ENCODE results near the gene HAGH. TPM values are rescaled to one million over a fixed set of nuclear protein-coding genes. Genes with fewer than 3 reads are reported as not detected.

The HAGH gene
- polyA plus RNA-seq, 1 experiment: 51.6 TPM

DNA sequence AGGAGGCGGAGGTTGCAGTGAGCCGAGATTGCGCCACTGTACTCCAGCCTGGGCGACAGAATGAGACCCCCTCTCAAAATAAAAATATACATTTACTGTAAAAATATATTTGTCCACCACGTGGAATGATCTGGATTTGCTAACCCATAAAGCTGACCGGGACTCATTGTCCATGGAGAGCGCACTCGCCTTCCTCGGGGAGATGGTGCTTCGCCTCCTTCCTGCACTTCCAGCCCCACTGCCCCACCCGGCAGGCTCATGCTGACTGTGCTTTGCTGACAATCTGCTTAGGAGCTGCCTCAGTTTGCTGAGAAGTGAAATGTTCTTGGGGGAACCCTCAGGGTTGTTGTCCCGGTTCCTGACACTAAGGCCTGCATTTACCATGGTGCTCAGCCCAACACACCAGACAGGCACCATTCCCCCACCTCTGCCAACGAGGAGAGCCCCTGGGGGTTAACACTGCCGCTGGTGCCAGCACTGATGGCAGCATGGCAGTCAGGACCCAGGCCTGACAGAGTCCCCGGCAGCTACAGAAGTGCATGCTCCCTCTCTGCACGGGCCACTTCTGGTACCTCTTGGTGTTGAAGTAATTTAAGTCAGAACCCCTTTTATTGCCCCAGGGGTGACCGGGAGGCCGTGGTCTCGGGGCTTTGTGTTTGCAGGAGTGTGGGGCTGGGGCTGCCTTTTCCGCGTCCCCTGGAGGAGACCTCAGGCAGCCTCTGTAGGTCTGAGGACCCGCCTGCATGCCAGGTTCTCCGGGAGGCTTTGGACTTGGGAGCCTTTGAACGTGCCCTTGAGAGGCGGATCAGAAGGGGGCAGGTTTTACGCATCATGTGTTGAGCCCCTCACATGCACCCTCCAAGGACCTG lies 41.4 kb downstream of the HAGH start:
- CTCF ChIA-PET: no interaction called here
- no peak for DNase-seq (ENCODE audit: low read depth)
- no peak overlapping the region for H3K4me3 ChIP-seq (ENCODE audit: low read depth, low read length)
- POLR2A ChIA-PET: no interaction called here
- TF ChIP-seq, protein P1, sequence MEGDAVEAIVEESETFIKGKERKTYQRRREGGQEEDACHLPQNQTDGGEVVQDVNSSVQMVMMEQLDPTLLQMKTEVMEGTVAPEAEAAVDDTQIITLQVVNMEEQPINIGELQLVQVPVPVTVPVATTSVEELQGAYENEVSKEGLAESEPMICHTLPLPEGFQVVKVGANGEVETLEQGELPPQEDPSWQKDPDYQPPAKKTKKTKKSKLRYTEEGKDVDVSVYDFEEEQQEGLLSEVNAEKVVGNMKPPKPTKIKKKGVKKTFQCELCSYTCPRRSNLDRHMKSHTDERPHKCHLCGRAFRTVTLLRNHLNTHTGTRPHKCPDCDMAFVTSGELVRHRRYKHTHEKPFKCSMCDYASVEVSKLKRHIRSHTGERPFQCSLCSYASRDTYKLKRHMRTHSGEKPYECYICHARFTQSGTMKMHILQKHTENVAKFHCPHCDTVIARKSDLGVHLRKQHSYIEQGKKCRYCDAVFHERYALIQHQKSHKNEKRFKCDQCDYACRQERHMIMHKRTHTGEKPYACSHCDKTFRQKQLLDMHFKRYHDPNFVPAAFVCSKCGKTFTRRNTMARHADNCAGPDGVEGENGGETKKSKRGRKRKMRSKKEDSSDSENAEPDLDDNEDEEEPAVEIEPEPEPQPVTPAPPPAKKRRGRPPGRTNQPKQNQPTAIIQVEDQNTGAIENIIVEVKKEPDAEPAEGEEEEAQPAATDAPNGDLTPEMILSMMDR (IDR thresholded peaks at IDR 0.05; ENCODE audit: insufficient read depth, low read depth, low read length): no peak
- H3K36me3 ChIP-seq (ENCODE audit: control insufficient read depth, insufficient read depth, low read length): peaks cover 18% of the 10 kb centered on the region
- no peaks in the 10 kb centered on the region for H3K27me3 ChIP-seq (ENCODE audit: control insufficient read depth, insufficient read depth, low read length)

DNA sequence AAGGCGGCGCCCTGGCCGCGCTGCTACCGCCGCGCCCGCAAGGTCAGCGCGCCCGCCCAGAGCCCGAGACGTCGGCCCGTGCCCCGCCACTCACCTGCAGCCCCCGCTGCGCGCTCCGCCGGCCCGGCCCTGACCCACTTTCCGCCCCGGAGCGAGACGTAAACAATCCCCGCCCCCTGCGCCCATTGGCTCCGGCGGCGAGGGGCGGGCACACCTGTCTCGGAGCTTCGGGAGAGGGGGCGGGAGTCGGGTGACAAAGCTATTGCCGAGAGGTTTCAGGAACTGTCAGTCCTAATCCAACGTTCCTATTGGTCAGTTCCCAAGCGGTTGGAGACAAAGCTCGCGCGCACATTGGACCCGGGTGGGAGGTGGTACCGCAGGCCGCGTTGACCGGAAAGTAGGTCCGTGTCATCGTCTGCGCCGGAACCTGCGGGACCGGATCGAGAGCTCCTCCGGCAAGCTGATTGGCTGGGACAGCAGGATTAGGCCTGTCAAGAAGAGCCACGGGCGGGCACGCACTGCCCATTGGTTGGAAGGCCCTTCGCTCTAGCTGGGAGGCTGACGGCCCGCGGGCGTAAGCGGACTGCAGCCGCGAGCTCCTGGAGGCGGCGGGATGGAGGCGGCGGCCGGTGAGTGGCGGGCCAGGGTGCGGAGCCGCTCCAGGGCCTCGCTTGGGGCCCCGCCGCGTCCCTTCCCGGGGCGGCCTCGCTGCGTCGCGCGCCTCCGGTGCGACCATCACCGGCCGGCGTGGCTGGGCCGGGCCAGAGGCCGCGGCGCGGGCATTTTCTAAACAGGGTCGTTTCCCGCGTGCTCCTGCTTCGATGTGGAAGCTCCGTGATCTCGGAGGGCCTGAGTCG lies 44.0 kb downstream of the HAGH start, which contains the start of the genes NUBP2 and SPSB3:
Gene NUBP2 (plus strand): TSS at position 553 of the 857 bp plus-strand sequence. CDS start 61 bp downstream, at position 614.
Gene SPSB3 (minus strand): TSS at position 164 of the 857 bp plus-strand sequence. CDS start 1,088 bp downstream, outside the sequence.
- CTCF ChIA-PET: interaction anchor here (0.8 to 2.1 kb wide), 8 partner anchors 9 to 77 kb away, joined by 3 to 11 read pairs (median 4); partner anchors contain the start of genes EME2, MAPK8IP3, MRPS34 and NME3
- POLR2A ChIA-PET: interaction anchor here (0.5 to 1.1 kb wide), 2 partner anchors 12 to 210 kb away, joined by 3 read pairs; no protein-coding TSS in a partner anchor

DNA sequence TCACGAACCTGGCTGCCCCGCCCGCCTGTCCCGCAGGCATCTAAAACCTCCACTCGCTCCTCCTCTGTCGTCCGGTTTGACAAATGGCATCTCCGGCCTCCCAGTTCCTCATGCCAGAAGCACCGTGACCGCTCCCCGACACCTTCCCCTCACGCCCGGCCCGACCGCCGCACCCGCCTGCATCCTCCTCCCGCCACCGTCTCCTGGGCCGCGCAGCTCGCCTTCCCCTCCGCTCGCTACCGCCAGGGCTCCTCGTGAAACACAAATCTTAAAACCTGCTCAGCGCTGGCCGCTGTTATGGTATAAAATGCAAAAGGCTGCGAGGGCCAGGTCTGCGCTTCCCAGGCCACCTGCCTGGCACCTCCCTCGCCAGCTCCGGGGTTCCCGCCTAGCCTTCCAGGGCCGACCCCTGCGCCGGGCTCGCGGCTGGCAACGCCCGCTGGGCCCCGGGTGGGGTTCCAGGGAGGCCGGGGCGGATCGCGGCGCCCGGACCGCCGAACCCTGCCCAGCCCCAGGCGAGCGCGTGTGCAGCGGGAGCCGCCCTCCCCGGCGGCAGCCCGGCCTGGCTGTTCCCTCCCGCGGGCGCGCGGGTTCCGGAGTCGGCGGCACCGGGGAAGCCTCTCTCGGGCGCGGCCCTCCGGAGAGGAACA lies 44.7 kb downstream of the HAGH start:
- POLR2A ChIA-PET: no interaction called here
- CTCF ChIA-PET: interaction anchor here (0.8 to 2.1 kb wide), 4 partner anchors 8 to 29 kb away, joined by 3 to 11 read pairs (median 4); no protein-coding TSS in a partner anchor
- TF ChIP-seq, protein P1 (IDR thresholded peaks at IDR 0.05; ENCODE audit: insufficient read depth, low read depth, low read length): 0 out of 2 replicates have a peak, but pooled peaks have one; percentile 9
- Histone ChIP-seq H3K27me3 (ENCODE audit: control insufficient read depth, insufficient read depth, low read length) (no peaks in the 10 kb centered on the region), H3K36me3 (ENCODE audit: control insufficient read depth, insufficient read depth, low read length) (peaks cover 21% of the 10 kb centered on the region), H3K4me3 (ENCODE audit: low read depth, low read length) (peak overlapping the region; percentile 77)
- DNase-seq (ENCODE audit: low read depth): no peak

More for the DNA sequence above, 44.0 kb downstream of the HAGH start, which contains the start of the genes NUBP2 and SPSB3:
- peak; percentile 100 for DNase-seq (ENCODE audit: low read depth)
- Histone ChIP-seq H3K27me3 (ENCODE audit: control insufficient read depth, insufficient read depth, low read length) (no peaks in the 10 kb centered on the region), H3K4me3 (ENCODE audit: low read depth, low read length) (peak within 1 kb of the TSS; percentile 77), H3K36me3 (ENCODE audit: control insufficient read depth, insufficient read depth, low read length) (peaks cover 16% of the 10 kb centered on the region)
- TF ChIP-seq, protein P1 (IDR thresholded peaks at IDR 0.05; ENCODE audit: insufficient read depth, low read depth, low read length): no peak

DNA sequence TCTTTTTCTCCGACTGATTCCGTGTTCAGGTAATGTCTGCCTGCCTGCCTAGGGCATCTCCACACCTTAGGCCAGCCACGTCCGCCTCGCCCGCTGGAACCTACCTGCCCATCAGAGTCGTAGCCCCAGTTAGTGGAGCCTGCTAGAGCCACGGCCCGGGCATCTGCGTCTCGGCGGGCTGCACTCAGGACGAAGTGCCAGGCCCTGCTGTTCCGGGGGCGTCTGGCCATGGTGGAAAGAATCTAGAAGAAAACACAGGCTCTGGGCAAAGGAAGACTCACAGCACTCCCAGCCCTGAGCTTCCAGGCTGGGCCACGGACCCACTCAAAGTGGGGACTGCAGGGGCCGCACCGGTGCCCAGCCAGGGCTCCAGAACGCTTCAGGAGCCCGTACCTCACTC lies 45.4 kb downstream of the HAGH start:
- POLR2A ChIA-PET: no interaction called here
- Histone ChIP-seq H3K4me3 (ENCODE audit: low read depth, low read length) (peak overlapping the region; percentile 77), H3K36me3 (ENCODE audit: control insufficient read depth, insufficient read depth, low read length) (peaks cover 26% of the 10 kb centered on the region), H3K27me3 (ENCODE audit: control insufficient read depth, insufficient read depth, low read length) (no peaks in the 10 kb centered on the region)
- DNase-seq (ENCODE audit: low read depth): no peak
- CTCF ChIA-PET: no interaction called here
- TF ChIP-seq, protein P1 (IDR thresholded peaks at IDR 0.05; ENCODE audit: insufficient read depth, low read depth, low read length): no peak
